WTC11 (cell line): Measurements from ENCODE around the gene SUN2. TPM values are rescaled to one million over a fixed set of nuclear protein-coding genes. Genes with fewer than 3 reads are reported as not detected.
A peak's percentile ranks its signal among the peaks of the same experiment; 100 is the strongest.

ENCODE experiments used
- ATAC-seq: fragments of 200-7000 bp; cut with Tn5 transposase; 2 replicates; pipeline ENCODE4 v1.10.0; 2021; ENCODE audit warnings: mild to moderate bottlenecking, moderate library complexity
- Bru-seq: library from RNA; stranded (reverse); fragments of 400-500 nt; gene quantifications from one replicate; lab custom pipeline; 2021; lab: Mats Ljungman, UMichigan
- CTCF ChIA-PET: fragments of 300-600 bp; sonication (Branson Sonifier 250); formaldehyde crosslinking; loops from one replicate; lab custom pipeline; 2021; ENCODE audit warnings: antibody characterized with exemption; lab: Charles Lee
- POLR2A ChIA-PET: fragments of 350-600 bp; sonication (Branson Sonifier 250); formaldehyde crosslinking; loops from one replicate; lab custom pipeline; 2021; ENCODE audit warnings: antibody characterized with exemption; lab: Charles Lee
- DNase-seq: peaks from one replicate; pipeline ENCODE4 v3.0.0; 2021; ENCODE audit warnings: low spot score
- H3K27ac Mint-ChIP-seq: 2 replicates; pipeline ENCODE4 v1.8.0; 2021; ENCODE audit warnings: mixed read lengths
- H3K27me3 Mint-ChIP-seq: 2 replicates; pipeline ENCODE4 v1.8.0; 2021; ENCODE audit warnings: low read depth, mild to moderate bottlenecking, moderate library complexity, mixed read lengths
- H3K36me3 Mint-ChIP-seq: 2 replicates; pipeline ENCODE4 v1.8.0; 2021; ENCODE audit warnings: mixed read lengths
- H3K4me1 Mint-ChIP-seq: 2 replicates; pipeline ENCODE4 v1.8.0; 2022; ENCODE audit warnings: mixed read lengths
- H3K4me3 Mint-ChIP-seq: 2 replicates; pipeline ENCODE4 v1.8.0; 2021; ENCODE audit warnings: mild to moderate bottlenecking, moderate library complexity, mixed read lengths
- H3K9me3 Mint-ChIP-seq: 2 replicates; pipeline ENCODE4 v1.8.0; 2021; ENCODE audit warnings: mixed read lengths
- CDX4 ChIP-seq: fragments of 250-450 bp; sonication (Bioruptor Pico); IDR thresholded peaks from 2 replicates; pipeline ENCODE4 v1.9.0; 2021; ENCODE audit warnings: moderate library complexity, mild to moderate bottlenecking, inconsistent platforms, borderline replicate concordance
- CREM ChIP-seq: sonication (generic); formaldehyde crosslinking; IDR thresholded peaks from 2 replicates; pipeline ENCODE4 v1.8.1; 2022; ENCODE audit warnings: mild to moderate bottlenecking, missing genetic modification reagents, moderate library complexity
- E2F1 ChIP-seq: sonication (generic); formaldehyde crosslinking; IDR thresholded peaks from 2 replicates; pipeline ENCODE4 v1.8.0; 2022; ENCODE audit warnings: mild to moderate bottlenecking, missing genetic modification reagents
- E2F4 ChIP-seq: sonication (generic); formaldehyde crosslinking; IDR thresholded peaks from 2 replicates; pipeline ENCODE4 v1.8.1; 2022; ENCODE audit warnings: low read depth, mild to moderate bottlenecking, moderate library complexity, missing genetic modification reagents, borderline replicate concordance
- ETV6 ChIP-seq: sonication (generic); formaldehyde crosslinking; IDR thresholded peaks from 2 replicates; pipeline ENCODE4 v1.8.1; 2022; ENCODE audit warnings: mild to moderate bottlenecking, missing genetic modification reagents
- FOXK1 ChIP-seq: sonication (generic); formaldehyde crosslinking; IDR thresholded peaks from 2 replicates; pipeline ENCODE4 v1.8.0; 2022; ENCODE audit warnings: mild to moderate bottlenecking, moderate library complexity, missing genetic modification reagents
- FOXP4 ChIP-seq: sonication (generic); formaldehyde crosslinking; IDR thresholded peaks from 2 replicates; pipeline ENCODE4 v1.8.0; 2022; ENCODE audit warnings: mild to moderate bottlenecking, missing genetic modification reagents
- GRHL2 ChIP-seq: fragments of 250-450 bp; sonication (Bioruptor Pico); IDR thresholded peaks from 2 replicates; pipeline ENCODE4 v1.8.0; 2022; ENCODE audit warnings: mild to moderate bottlenecking, moderate library complexity; ENCODE audit not compliant: insufficient replicate concordance, severe bottlenecking
- HMGA2 ChIP-seq: fragments of 250-450 bp; sonication (Bioruptor Pico); IDR thresholded peaks from 2 replicates; pipeline ENCODE4 v1.4.0; 2021; ENCODE audit warnings: mild to moderate bottlenecking, moderate library complexity
- HMGXB4 ChIP-seq: sonication (generic); formaldehyde crosslinking; IDR thresholded peaks from 2 replicates; pipeline ENCODE4 v1.8.1; 2023; ENCODE audit warnings: mild to moderate bottlenecking, moderate library complexity, missing genetic modification reagents
- IRF1 ChIP-seq: sonication (generic); formaldehyde crosslinking; IDR thresholded peaks from 2 replicates; pipeline ENCODE4 v1.8.0; 2023; ENCODE audit warnings: missing genetic modification reagents
- IRF2 ChIP-seq: sonication (generic); formaldehyde crosslinking; IDR thresholded peaks from 2 replicates; pipeline ENCODE4 v1.8.0; 2022; ENCODE audit warnings: low read depth, missing genetic modification reagents, borderline replicate concordance
- JAZF1 ChIP-seq: fragments of 250-450 bp; sonication (Bioruptor Pico); IDR thresholded peaks from 2 replicates; pipeline ENCODE4 v1.9.0; 2021; ENCODE audit warnings: moderate library complexity, mild to moderate bottlenecking, inconsistent platforms
- MXD4 ChIP-seq: fragments of 250-450 bp; sonication (Bioruptor Pico); IDR thresholded peaks from 2 replicates; pipeline ENCODE4 v1.8.0; 2021; ENCODE audit warnings: mild to moderate bottlenecking, moderate library complexity, borderline replicate concordance
- NFATC4 ChIP-seq: fragments of 250-450 bp; sonication (Bioruptor Pico); IDR thresholded peaks from 2 replicates; pipeline ENCODE4 v1.9.0; 2021; ENCODE audit warnings: mild to moderate bottlenecking
- NFE2L1 ChIP-seq: sonication (generic); formaldehyde crosslinking; IDR thresholded peaks from 2 replicates; pipeline ENCODE4 v1.8.1; 2023; ENCODE audit warnings: missing genetic modification reagents
- NR3C1 ChIP-seq: sonication (generic); formaldehyde crosslinking; conservative IDR thresholded peaks from 2 replicates; pipeline ENCODE4 v1.8.1; 2023; ENCODE audit warnings: low read depth, mild to moderate bottlenecking, missing genetic modification reagents
- PRRX2 ChIP-seq: fragments of 250-450 bp; sonication (Bioruptor Pico); IDR thresholded peaks from 2 replicates; pipeline ENCODE4 v1.8.0; 2021; ENCODE audit warnings: mild to moderate bottlenecking
- RELA ChIP-seq: sonication (generic); formaldehyde crosslinking; IDR thresholded peaks from 2 replicates; pipeline ENCODE4 v1.8.1; 2022; ENCODE audit warnings: missing genetic modification reagents, mild to moderate bottlenecking, borderline replicate concordance
- SP1 ChIP-seq: sonication (generic); formaldehyde crosslinking; conservative IDR thresholded peaks from 2 replicates; pipeline ENCODE4 v1.8.1; 2022; ENCODE audit warnings: missing genetic modification reagents
- USF2 ChIP-seq: sonication (generic); formaldehyde crosslinking; IDR thresholded peaks from 2 replicates; pipeline ENCODE4 v1.8.1; 2023; ENCODE audit warnings: mild to moderate bottlenecking, missing genetic modification reagents, moderate library complexity
- ZNF121 ChIP-seq: sonication (generic); formaldehyde crosslinking; IDR thresholded peaks from 2 replicates; pipeline ENCODE4 v1.8.0; 2023; ENCODE audit warnings: missing genetic modification reagents
- ZNF219 ChIP-seq: sonication (generic); formaldehyde crosslinking; IDR thresholded peaks from 2 replicates; pipeline ENCODE4 v1.8.0; 2023; ENCODE audit warnings: missing genetic modification reagents, mild to moderate bottlenecking, borderline replicate concordance
- ZNF263 ChIP-seq: sonication (generic); formaldehyde crosslinking; IDR thresholded peaks from 2 replicates; pipeline ENCODE4 v1.8.1; 2022; ENCODE audit warnings: low read depth, mild to moderate bottlenecking, moderate library complexity, missing genetic modification reagents
- ZSCAN18 ChIP-seq: fragments of 250-450 bp; sonication (Bioruptor Pico); IDR thresholded peaks from 2 replicates; pipeline ENCODE4 v2.1.2; 2022; ENCODE audit warnings: mild to moderate bottlenecking, moderate library complexity
- long read RNA-seq, 3 experiments: library from RNA in 1 of 3; library from capped mRNA in 1 of 3; library from polyadenylated mRNA in 1 of 3; unstranded in 2 of 3; stranded (forward) in 1 of 3; transcript quantifications; one replicate each; pipeline ENCODE4 v2.0.0, GENCODE V29; 2021
- total RNA-seq: library from RNA; stranded (reverse); gene quantifications from 3 replicates; pipeline ENCODE4 v1.2.3, GENCODE V29; 2021

SUN2 gene
- total RNA-seq (17.7 to 30.1 TPM (median 18.6 TPM) in 3 replicates), Bru-seq, nascent RNA (percentile 28 among the genes with signal in this experiment)
- long read RNA-seq, experiment 1, partial matches to known transcripts, result 8 of 62 reads
- long read RNA-seq, experiment 1, other reads (novel, unspliced or antisense), result 54 of 62 reads
- long read RNA-seq, experiment 2, partial matches to known transcripts, result 7 of 24 reads
- long read RNA-seq, experiment 2, other reads (novel, unspliced or antisense), result 17 of 24 reads
- long read RNA-seq, experiment 3, result 0 reads

- Mint-ChIP-seq H3K27ac (peak within 1 kb of the TSS; percentile 64), H3K27me3 (peaks cover 11% of the 10 kb centered on the region), H3K9me3 (no peaks in the 10 kb centered on the region), H3K4me3 (peak within 1 kb of the TSS; percentile 75), H3K4me1 (peaks cover 19% of the 10 kb centered on the region), H3K36me3 (no peaks in the 10 kb centered on the region)
- ChIA-PET POLR2A (no interaction called here), CTCF (interaction anchor here (0.9 to 2.3 kb wide), 5 partner anchors 10 to 114 kb away, joined by 3 to 14 read pairs (median 5); no protein-coding TSS in a partner anchor)
- peak; percentile 80 for ATAC-seq
- DNase-seq, result peak; percentile 80
- TF ChIP-seq IRF1 (CRISPR knock-in tag), result no peak
- TF ChIP-seq CDX4 (CRISPR knock-in tag), result no peak
- TF ChIP-seq CREM (CRISPR knock-in tag), result no peak
- TF ChIP-seq IRF2, result no peak
- TF ChIP-seq NFE2L1, result no peak
- TF ChIP-seq MXD4 (CRISPR knock-in tag), result no peak
- no peak for TF ChIP-seq ZNF263 (CRISPR knock-in tag)
- peak; percentile 90 for TF ChIP-seq SP1 (CRISPR knock-in tag)
- TF ChIP-seq FOXP4, result 0 out of 2 replicates have a peak, but pooled peaks have one; percentile 32
- no peak for TF ChIP-seq JAZF1 (CRISPR knock-in tag)
- no peak for TF ChIP-seq E2F1 (CRISPR knock-in tag)
- peak; percentile 69 for TF ChIP-seq FOXK1 (CRISPR knock-in tag)
- no peak for TF ChIP-seq ZNF121 (CRISPR knock-in tag)
- no peak for TF ChIP-seq PRRX2 (CRISPR knock-in tag)
- TF ChIP-seq RELA (CRISPR knock-in tag), result no peak
- TF ChIP-seq E2F4 (CRISPR knock-in tag), result no peak
- TF ChIP-seq GRHL2 (CRISPR knock-in tag), result no peak
- no peak for TF ChIP-seq USF2
- no peak for TF ChIP-seq NFATC4 (CRISPR knock-in tag)
- peak; percentile 46; the same call in 1 of the 2 replicates for TF ChIP-seq HMGXB4 (CRISPR knock-in tag)
- no peak for TF ChIP-seq HMGA2 (CRISPR knock-in tag)
- TF ChIP-seq ZNF219 (CRISPR knock-in tag), result no peak
- TF ChIP-seq NR3C1 (CRISPR knock-in tag), result no peak
- TF ChIP-seq ZSCAN18 (CRISPR knock-in tag), result no peak
- TF ChIP-seq ETV6 (CRISPR knock-in tag), result no peak
Observed at GRCh38 chr22:38755911-38756532, at the start of gene SUN2. Gene SUN2, minus strand, starts transcription at chr22:38755998. Its CDS starts 3,370 bp downstream, at chr22:38752628.
